Hematopoietic multipotent progenitor cell treated with erythropoietin and hydrocortisone succinate and interleukin-3 and kit ligand, for 6 days (in vitro differentiated cells): Measurements from ENCODE around the gene NPR3.

Experiments
- DNase-seq: peaks from one replicate; pipeline ENCODE4 v3.0.0-alpha.2; 2015

The NPR3 gene

GRCh38 chr5:32710550-32711361 lies at the start of gene NPR3:
Gene NPR3, plus strand, starts transcription at chr5:32711321. Its CDS starts 456 bp downstream, at chr5:32711777.
- peak; percentile 71 for DNase-seq

GRCh38 chr5:32664523-32664922 lies 46.6 kb upstream of the NPR3 start:
- DNase-seq, result no peak

- DNase-seq, result no peak
Observed at GRCh38 chr5:32668552-32668951, 42.6 kb upstream of the NPR3 start.

- no peak for DNase-seq
Observed at GRCh38 chr5:32673272-32673671, 37.8 kb upstream of the NPR3 start.

GRCh38 chr5:32677023-32677422 lies 34.1 kb upstream of the NPR3 start:
- no peak for DNase-seq

GRCh38 chr5:32678472-32678871 lies 32.6 kb upstream of the NPR3 start:
- DNase-seq, result no peak

GRCh38 chr5:32679218-32679617 lies 31.9 kb upstream of the NPR3 start:
- DNase-seq, result no peak

- DNase-seq, result no peak
Observed at GRCh38 chr5:32680183-32680582, 30.9 kb upstream of the NPR3 start.

- no peak for DNase-seq
Observed at GRCh38 chr5:32683125-32683524, 28.0 kb upstream of the NPR3 start.

- no peak for DNase-seq
Observed at GRCh38 chr5:32684260-32684659, 26.9 kb upstream of the NPR3 start.

- no peak for DNase-seq
Observed at GRCh38 chr5:32686799-32687498, 24.2 kb upstream of the NPR3 start.

- no peak for DNase-seq
Observed at GRCh38 chr5:32687499-32687831, 23.7 kb upstream of the NPR3 start.

- DNase-seq, result peak; percentile 32
Observed at GRCh38 chr5:32690153-32690552, 21.0 kb upstream of the NPR3 start.

- DNase-seq, result no peak
Observed at GRCh38 chr5:32690666-32691065, 20.5 kb upstream of the NPR3 start.

GRCh38 chr5:32692036-32692746 lies 18.9 kb upstream of the NPR3 start:
- DNase-seq, result no peak

GRCh38 chr5:32703957-32704356 lies 7.2 kb upstream of the NPR3 start:
- DNase-seq, result no peak

GRCh38 chr5:32707418-32707997 lies 3.6 kb upstream of the NPR3 start:
- peak; percentile 79 for DNase-seq

GRCh38 chr5:32708949-32709348 lies 2.2 kb upstream of the NPR3 start:
- DNase-seq, result peak; percentile 22

- peak; percentile 93 for DNase-seq
Observed at GRCh38 chr5:32709750-32710549, 1.2 kb upstream of the NPR3 start.

GRCh38 chr5:32711362-32711680 lies 200 bp downstream of the NPR3 start:
- DNase-seq, result no peak

GRCh38 chr5:32711681-32712480 lies 760 bp downstream of the NPR3 start:
- DNase-seq, result peak; percentile 56
